HFF-Myc (cell line): ENCODE data around the gene JMJD4.

Experiments
- DNase-seq: peaks from one replicate; pipeline ENCODE4 v3.0.0-alpha.2; 2011; ENCODE audit warnings: low read depth; ENCODE audit errors: extremely low read depth
- H3K4me3 ChIP-seq: replicated peaks from 2 replicates; pipeline ENCODE4 v1.5.1; 2011; ENCODE audit warnings: low read depth, mild to moderate bottlenecking, control low read depth, low read length
- TF ChIP-seq, protein P1 (sequence below): IDR thresholded peaks from 2 replicates; pipeline ENCODE4 v1.5.1; 2012; ENCODE audit warnings: mild to moderate bottlenecking, low read depth, low read length, control low read depth; ENCODE audit errors: missing control alignments

JMJD4 gene

DNA sequence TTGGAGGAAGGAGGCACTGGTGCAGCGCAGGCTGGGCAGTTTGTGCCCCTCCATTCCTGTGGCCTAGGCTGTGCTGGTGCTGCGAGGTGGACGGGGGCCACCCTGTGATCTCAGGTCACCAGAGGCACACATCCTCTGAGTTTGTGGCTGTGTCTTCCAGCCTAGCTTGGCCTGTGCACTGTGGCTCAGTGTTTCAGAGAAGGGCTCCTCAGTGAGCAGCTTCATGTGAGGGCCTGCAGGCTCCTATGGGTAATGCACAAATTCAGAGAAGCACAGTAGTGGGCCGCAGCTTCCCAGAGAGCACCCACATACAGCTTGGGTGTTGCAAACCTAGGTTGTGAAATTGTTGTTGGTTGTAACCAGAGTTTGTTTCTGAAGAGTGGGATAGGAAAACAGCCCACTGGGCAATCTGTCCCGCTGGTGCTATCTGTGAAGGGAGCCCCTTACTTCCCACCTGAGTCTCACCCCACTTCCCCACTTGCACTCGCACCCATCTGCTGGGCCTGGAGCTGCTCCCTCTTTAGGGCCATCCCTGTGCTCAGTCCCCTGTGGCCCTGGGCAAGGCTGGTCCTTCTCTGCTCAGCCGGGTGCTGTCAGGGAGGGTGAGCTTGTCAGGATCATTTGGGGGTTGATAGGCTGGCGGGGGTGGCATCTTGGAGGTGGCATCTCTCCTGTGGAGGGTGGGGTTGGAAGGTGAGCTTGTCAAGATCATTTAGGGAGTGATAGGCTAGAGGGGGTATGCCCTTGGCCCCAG lies 30.3 kb upstream of the JMJD4 start:
- TF ChIP-seq, protein P1, sequence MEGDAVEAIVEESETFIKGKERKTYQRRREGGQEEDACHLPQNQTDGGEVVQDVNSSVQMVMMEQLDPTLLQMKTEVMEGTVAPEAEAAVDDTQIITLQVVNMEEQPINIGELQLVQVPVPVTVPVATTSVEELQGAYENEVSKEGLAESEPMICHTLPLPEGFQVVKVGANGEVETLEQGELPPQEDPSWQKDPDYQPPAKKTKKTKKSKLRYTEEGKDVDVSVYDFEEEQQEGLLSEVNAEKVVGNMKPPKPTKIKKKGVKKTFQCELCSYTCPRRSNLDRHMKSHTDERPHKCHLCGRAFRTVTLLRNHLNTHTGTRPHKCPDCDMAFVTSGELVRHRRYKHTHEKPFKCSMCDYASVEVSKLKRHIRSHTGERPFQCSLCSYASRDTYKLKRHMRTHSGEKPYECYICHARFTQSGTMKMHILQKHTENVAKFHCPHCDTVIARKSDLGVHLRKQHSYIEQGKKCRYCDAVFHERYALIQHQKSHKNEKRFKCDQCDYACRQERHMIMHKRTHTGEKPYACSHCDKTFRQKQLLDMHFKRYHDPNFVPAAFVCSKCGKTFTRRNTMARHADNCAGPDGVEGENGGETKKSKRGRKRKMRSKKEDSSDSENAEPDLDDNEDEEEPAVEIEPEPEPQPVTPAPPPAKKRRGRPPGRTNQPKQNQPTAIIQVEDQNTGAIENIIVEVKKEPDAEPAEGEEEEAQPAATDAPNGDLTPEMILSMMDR, result no peak
- no peak overlapping the region for H3K4me3 ChIP-seq
- DNase-seq, result no peak

DNA sequence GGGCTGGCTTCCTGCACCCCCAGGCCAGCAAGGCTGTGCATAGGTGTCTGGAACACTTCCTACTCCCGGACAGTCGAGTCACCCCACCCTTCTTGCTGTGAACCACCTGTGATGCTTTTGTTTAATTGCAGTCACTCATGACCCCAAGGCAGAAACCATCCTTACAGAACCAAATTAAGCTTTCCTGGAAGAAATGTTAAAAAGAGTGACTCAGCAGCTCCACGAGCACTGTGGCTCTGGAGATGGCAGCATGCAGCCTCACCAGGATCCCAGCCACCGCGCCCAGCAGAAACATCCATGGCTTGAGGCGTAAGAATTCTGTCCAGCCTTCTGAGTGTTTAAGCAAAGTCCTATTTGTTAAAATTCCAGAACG lies 28.9 kb upstream of the JMJD4 start:
- TF ChIP-seq, protein P1, result no peak
- DNase-seq, result no peak
- H3K4me3 ChIP-seq, result no peak overlapping the region

DNA sequence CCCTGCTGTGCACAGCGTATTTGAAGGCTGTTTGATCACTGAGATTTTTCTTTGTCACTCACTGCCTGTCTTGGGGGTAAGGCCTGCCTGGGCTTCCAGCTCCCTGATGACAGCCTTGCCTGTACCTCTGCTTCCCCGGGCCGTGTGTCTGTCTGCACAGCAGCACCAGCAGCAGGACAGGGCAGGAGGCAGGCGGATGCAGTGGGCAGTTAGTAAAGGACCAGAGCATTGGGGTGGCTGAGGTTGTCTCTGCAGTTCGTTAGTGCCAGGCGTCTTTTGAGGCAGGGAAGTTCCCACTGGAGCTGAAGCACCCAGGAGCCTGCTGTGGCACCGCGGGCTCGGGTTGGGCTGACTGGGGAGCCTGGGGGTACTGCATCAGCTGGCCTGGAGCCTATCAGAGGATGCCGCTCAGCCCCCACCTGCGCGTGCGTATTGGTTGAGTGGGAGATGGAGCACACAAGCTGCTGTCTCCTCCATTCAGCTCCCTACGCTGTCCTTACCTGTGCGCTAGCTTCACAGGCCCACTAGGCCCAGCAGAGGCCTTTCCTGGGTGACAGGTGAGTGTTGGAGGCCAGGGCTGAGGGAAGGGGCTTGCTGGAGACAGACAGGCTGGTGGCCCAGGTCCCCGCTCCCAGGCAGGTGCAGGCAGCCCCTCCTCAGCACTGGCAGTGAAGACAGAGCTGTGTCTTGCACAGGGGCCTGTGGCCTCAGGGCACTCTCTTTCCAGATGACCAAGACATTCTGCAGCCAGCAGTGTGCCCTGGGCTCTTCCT lies 28.3 kb upstream of the JMJD4 start:
- TF ChIP-seq, protein P1, result no peak
- no peak overlapping the region for H3K4me3 ChIP-seq
- no peak for DNase-seq

DNA sequence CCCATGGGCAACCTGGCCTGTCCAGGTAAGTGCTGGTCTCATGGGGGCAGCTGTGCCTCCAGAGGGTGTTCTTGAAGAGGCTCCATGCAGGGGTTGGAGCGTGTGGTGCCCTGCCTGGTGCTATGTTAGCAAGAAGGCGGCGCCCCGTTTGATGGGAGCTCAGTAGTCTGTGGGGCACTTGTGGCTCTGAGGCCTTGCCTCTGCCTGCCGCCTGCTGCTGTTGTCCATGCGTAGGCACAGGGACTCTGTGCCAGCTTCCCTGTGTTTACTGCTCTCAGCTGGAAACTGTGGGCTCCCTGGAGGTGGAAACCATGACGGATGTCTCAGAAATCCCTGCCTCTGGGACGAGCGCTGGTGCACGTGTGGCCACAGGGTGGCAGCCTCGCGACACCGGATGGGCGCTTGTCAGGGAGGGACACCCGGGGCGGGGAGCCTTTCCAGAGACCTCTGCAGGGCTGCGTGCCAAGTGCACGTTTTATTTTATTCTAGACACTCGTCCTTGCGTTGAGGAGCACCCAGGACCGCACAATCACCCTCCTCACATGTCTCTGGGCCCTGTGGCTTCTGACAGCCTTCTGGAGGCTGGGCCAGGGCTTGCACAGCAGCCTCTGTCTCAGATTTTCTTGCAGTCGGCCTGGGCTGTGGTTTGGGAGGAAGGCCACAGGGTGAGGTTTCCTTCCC lies 27.3 kb upstream of the JMJD4 start:
- peak; percentile 49 for DNase-seq
- TF ChIP-seq, protein P1, result peak; percentile 87
- H3K4me3 ChIP-seq, result no peak overlapping the region

DNA sequence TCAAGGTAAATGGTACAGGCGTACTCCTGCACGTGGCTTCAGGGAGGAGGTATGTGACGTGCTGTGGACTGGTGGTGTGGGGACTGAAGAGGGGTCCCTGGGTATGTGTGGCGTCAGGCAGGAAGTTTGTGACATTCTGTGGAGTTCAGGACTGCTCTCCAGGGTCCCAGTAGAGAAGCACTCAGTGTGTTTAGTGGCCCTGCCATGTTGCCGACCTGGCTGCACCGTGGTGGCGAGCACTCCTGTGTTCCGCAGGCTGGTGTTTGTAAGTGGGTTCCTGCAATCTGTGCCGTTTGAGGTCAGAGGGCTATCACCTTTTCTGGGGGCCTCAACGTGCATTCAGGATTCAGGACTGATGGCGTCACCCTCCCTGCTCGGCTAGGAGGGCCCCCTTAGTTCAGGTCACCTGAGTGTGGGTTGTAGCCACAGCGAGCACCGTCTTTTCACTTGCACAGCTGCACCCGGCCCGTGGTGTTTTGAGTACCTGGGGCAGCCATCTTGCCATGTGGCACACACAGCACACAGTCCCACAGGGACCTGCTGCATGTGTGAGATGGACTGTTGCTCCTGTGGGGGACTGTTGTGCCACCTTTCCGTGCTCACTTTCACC lies 26.6 kb upstream of the JMJD4 start:
- TF ChIP-seq, protein P1, result no peak
- no peak for DNase-seq
- H3K4me3 ChIP-seq, result no peak overlapping the region

DNA sequence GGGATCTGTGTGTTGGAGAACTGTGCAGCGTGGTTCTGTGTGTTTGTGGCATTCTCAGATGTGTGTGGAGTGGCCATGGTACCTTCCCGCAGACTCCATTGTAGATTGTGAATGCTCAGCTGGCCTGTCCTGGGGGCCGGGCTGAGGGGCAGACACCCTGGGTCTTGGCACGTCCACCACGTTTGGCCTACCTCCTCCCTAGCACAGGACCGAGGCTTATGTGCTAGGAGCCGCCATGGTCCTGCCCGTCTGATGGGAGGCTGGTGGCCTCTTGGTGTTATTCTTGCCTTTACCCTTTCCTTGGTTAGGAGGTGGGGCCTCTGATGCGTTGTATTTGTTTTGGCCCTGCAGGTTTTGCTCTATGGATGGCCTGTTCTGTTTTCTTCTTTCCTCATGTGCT lies 25.3 kb upstream of the JMJD4 start:
- TF ChIP-seq, protein P1, result no peak
- no peak for DNase-seq
- no peak overlapping the region for H3K4me3 ChIP-seq
